ENCODE measurements around the gene TNFRSF25. TPM values are rescaled to one million over a fixed set of nuclear protein-coding genes. Genes with fewer than 3 reads are reported as not detected.
"Not testable (repeated sequence)": the region's sequence is repeated elsewhere in the genome, so short reads cannot be mapped to it uniquely, and the experiment has no call there.

Gene TNFRSF25
- total RNA-seq, 1 donor from 2014 or later, result 21.4 TPM

GRCh38 chr1:6441586-6441985, 24.4 kb downstream of the TNFRSF25 start:
- peaks cover 20% of the 10 kb centered on the region for H3K27me3 Mint-ChIP-seq (ENCODE audit: low read depth)
- H3K36me3 Mint-ChIP-seq (ENCODE audit: low read depth), result no peaks in the 10 kb centered on the region
- H3K9me3 Mint-ChIP-seq (ENCODE audit: low read depth), result no peaks in the 10 kb centered on the region
- peak; percentile 76 for DNase-seq (ENCODE audit: low spot score)
- H3K4me3 Mint-ChIP-seq (ENCODE audit: unreplicated experiment), result no peak overlapping the region
- H3K27ac Mint-ChIP-seq (ENCODE audit: unreplicated experiment), result no peak overlapping the region
- H3K4me1 Mint-ChIP-seq (ENCODE audit: low read depth), result peaks cover 11% of the 10 kb centered on the region
- TF ChIP-seq, protein P1, sequence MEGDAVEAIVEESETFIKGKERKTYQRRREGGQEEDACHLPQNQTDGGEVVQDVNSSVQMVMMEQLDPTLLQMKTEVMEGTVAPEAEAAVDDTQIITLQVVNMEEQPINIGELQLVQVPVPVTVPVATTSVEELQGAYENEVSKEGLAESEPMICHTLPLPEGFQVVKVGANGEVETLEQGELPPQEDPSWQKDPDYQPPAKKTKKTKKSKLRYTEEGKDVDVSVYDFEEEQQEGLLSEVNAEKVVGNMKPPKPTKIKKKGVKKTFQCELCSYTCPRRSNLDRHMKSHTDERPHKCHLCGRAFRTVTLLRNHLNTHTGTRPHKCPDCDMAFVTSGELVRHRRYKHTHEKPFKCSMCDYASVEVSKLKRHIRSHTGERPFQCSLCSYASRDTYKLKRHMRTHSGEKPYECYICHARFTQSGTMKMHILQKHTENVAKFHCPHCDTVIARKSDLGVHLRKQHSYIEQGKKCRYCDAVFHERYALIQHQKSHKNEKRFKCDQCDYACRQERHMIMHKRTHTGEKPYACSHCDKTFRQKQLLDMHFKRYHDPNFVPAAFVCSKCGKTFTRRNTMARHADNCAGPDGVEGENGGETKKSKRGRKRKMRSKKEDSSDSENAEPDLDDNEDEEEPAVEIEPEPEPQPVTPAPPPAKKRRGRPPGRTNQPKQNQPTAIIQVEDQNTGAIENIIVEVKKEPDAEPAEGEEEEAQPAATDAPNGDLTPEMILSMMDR (IDR thresholded peaks at IDR 0.05), result no peak

DNA sequence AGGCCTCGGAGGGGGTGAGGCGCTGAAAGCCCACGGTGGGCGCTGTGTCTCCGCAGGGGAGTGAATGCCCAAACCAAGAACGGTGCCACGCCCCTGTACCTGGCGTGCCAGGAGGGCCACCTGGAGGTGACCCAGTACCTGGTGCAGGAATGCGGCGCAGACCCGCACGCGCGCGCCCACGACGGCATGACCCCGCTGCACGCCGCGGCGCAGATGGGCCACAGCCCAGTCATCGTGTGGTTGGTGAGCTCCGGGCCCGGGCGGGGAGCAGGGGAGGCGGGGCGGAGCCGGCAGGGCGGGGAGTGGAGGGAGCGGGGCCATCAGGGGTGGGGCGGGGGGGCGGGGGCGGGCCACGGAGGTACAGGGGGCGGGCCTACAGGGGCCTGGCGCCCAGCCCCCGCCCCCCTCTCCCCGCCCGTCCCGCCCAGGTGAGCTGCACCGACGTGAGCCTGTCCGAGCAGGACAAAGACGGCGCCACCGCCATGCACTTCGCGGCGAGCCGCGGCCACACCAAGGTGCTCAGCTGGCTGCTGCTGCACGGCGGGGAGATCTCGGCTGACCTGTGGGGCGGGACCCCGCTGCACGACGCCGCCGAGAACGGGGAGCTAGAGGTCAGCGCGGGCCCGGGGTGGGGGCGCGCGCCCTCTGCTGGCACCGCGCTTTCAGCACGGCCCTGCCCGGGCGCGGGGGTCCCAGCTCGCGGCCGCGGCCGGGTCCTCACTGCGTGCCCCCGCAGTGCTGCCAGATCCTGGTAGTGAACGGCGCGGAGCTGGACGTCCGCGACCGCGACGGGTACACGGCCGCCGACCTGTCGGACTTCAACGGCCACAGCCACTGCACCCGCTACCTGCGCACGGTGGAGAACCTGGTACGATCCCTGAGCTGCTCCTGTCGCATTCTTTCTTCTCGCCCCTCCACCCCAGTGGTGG, 25.5 kb downstream of the TNFRSF25 start:
- H3K27me3 Mint-ChIP-seq (ENCODE audit: low read depth), result peaks cover 17% of the 10 kb centered on the region
- no peak overlapping the region for H3K27ac Mint-ChIP-seq (ENCODE audit: unreplicated experiment)
- no peaks in the 10 kb centered on the region for H3K9me3 Mint-ChIP-seq (ENCODE audit: low read depth)
- peaks cover 11% of the 10 kb centered on the region for H3K4me1 Mint-ChIP-seq (ENCODE audit: low read depth)
- peak overlapping the region; percentile 25 for H3K4me3 Mint-ChIP-seq (ENCODE audit: unreplicated experiment)
- H3K36me3 Mint-ChIP-seq (ENCODE audit: low read depth), result no peaks in the 10 kb centered on the region
- TF ChIP-seq, protein P1 (IDR thresholded peaks at IDR 0.05), result peak; percentile 72
- peak; percentile 86 for DNase-seq (ENCODE audit: low spot score)

- Mint-ChIP-seq H3K36me3 (ENCODE audit: low read depth) (no peaks in the 10 kb centered on the region), H3K27ac (ENCODE audit: unreplicated experiment) (no peak overlapping the region), H3K9me3 (ENCODE audit: low read depth) (no peaks in the 10 kb centered on the region), H3K4me3 (ENCODE audit: unreplicated experiment) (no peak overlapping the region), H3K4me1 (ENCODE audit: low read depth) (peaks cover 11% of the 10 kb centered on the region), H3K27me3 (ENCODE audit: low read depth) (peaks cover 26% of the 10 kb centered on the region)
- TF ChIP-seq, protein P1 (IDR thresholded peaks at IDR 0.05), result peak; percentile 90
- DNase-seq (ENCODE audit: low spot score), result peak; percentile 87
These were observed 27.9 kb downstream of the TNFRSF25 start for GRCh38 chr1:6438047-6438525.

- TF ChIP-seq, protein P1 (IDR thresholded peaks at IDR 0.05), result peak; percentile 64
- H3K9me3 Mint-ChIP-seq (ENCODE audit: low read depth); H3K36me3 Mint-ChIP-seq (ENCODE audit: low read depth): not testable (repeated sequence)
These were observed 28.8 kb downstream of the TNFRSF25 start for GRCh38 chr1:6437012-6437700.

GRCh38 chr1:6436277-6436676, 29.7 kb downstream of the TNFRSF25 start:
- not testable (repeated sequence) for DNase-seq (ENCODE audit: low spot score); H3K4me3 Mint-ChIP-seq (ENCODE audit: unreplicated experiment); H3K9me3 Mint-ChIP-seq (ENCODE audit: low read depth); H3K27ac Mint-ChIP-seq (ENCODE audit: unreplicated experiment); H3K36me3 Mint-ChIP-seq (ENCODE audit: low read depth)
- Mint-ChIP-seq H3K4me1 (ENCODE audit: low read depth) (peaks cover 11% of the 10 kb centered on the region), H3K27me3 (ENCODE audit: low read depth) (peaks cover 22% of the 10 kb centered on the region)

More at GRCh38 chr1:6437012-6437700, 28.8 kb downstream of the TNFRSF25 start:
- not testable (repeated sequence) for H3K27ac Mint-ChIP-seq (ENCODE audit: unreplicated experiment); H3K4me3 Mint-ChIP-seq (ENCODE audit: unreplicated experiment)
- H3K27me3 Mint-ChIP-seq (ENCODE audit: low read depth), result peaks cover 26% of the 10 kb centered on the region
- peaks cover 11% of the 10 kb centered on the region for H3K4me1 Mint-ChIP-seq (ENCODE audit: low read depth)
- DNase-seq (ENCODE audit: low spot score), result peak; percentile 74

All from chondrocyte (in vitro differentiated cells).